A673 (cell line): ENCODE measurements around the gene FGF18.
"Not testable (repeated sequence)": the region's sequence is repeated elsewhere in the genome, so short reads cannot be mapped to it uniquely, and the experiment has no call there.

Experiments
- CTCF ChIP-seq: fragments of 300-800, 200-600 bp; sonication (generic); conservative IDR thresholded peaks from 2 replicates; pipeline ENCODE4 v1.5.1; 2017; ENCODE audit warnings: low read depth, mild to moderate bottlenecking, antibody characterized with exemption, low read length, moderate library complexity, mixed read lengths
- EZH2 ChIP-seq: fragments of 200-600 bp; sonication (generic); IDR thresholded peaks from 2 replicates; pipeline ENCODE4 v1.6.1; 2017; ENCODE audit warnings: borderline replicate concordance, low read depth, mild to moderate bottlenecking, mixed read lengths, antibody characterized with exemption, low read length; ENCODE audit not compliant: poor library complexity, severe bottlenecking

DNA sequence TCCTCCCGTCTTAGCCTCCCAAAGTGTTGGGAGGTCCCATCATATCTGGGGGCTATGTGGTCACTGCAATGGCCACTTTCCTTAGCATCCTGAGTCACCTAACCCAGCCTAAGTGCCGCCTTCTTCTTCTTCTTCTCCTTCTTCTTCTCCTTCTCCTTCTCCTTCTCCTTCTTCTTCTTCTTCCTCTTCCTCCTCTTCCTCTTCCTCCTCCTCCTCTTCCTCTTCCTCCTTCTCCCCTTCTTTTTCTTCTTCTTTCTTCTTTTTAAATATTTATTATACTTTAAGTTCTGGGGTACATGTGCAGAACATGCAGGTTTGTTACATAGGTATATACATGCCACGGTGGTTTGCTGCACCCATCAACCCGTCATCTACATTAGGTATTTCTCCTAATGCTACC is 78.0 kb downstream of the FGF18 start:
- not testable (repeated sequence) for TF ChIP-seq EZH2, CTCF
